ENCODE results near the gene POLA2. TPM values are rescaled to one million over a fixed set of nuclear protein-coding genes. Genes with fewer than 3 reads are reported as not detected.
A peak's percentile ranks its signal among the peaks of the same experiment; 100 is the strongest.

POLA2 gene
- total RNA-seq, 1 experiment from 2014 or later, result 37.7 TPM

- no peak for TF ChIP-seq CTCF (conservative IDR thresholded peaks at IDR 0.05)
- Histone ChIP-seq H2BK20ac (ENCODE audit: low read depth, low read length, poor library complexity, severe bottlenecking) (no peak overlapping the region), H3K27ac (ENCODE audit: insufficient read length, low read depth, low read length) (no peak overlapping the region), H4K5ac (ENCODE audit: insufficient read length, low read depth, low read length) (no peak overlapping the region), H4K20me1 (ENCODE audit: control insufficient read depth, insufficient read depth, insufficient read length) (no peaks in the 10 kb centered on the region), H3K79me1 (ENCODE audit: insufficient read depth, low read depth, low read length, poor library complexity, severe bottlenecking) (peaks cover 4% of the 10 kb centered on the region), H3K79me2 (ENCODE audit: insufficient read depth, low read length) (no peaks in the 10 kb centered on the region), H3K4me1 (ENCODE audit: insufficient read depth, low read length) (peaks cover 5% of the 10 kb centered on the region; the same call in 1 of the 2 replicates), H3K23ac (ENCODE audit: insufficient read length, low read depth, low read length) (no peak overlapping the region), H3K27me3 (ENCODE audit: insufficient read depth, low read length) (no peaks in the 10 kb centered on the region; the same call in 1 of the 2 replicates), H3K4ac (ENCODE audit: low read depth, low read length) (no peak overlapping the region), H3K23me2 (ENCODE audit: insufficient read length, low read depth, low read length, poor library complexity, severe bottlenecking) (peaks cover 17% of the 10 kb centered on the region), H2AK5ac (ENCODE audit: insufficient read length, low read length) (no peak overlapping the region), H3T11ph (ENCODE audit: low read length) (no peak overlapping the region), H2BK12ac (ENCODE audit: insufficient read length, low read depth, low read length) (no peak overlapping the region), H3K18ac (ENCODE audit: insufficient read length, low read depth, low read length) (peak overlapping the region; percentile 19), H2AFZ (ENCODE audit: low read length) (no peak overlapping the region), H2BK15ac (ENCODE audit: low read depth, low read length) (no peak overlapping the region), H3K4me2 (ENCODE audit: insufficient read depth, insufficient read length, low read length) (peak overlapping the region; percentile 45), H3K9ac (ENCODE audit: extremely low read depth, insufficient read length, low read length) (no peak overlapping the region), H3K14ac (ENCODE audit: insufficient read depth, low read length) (peak overlapping the region; percentile 12; the same call in 1 of the 2 replicates), H3K9me3 (ENCODE audit: control insufficient read depth, low read depth, low read length) (no peaks in the 10 kb centered on the region), H4K91ac (ENCODE audit: insufficient read length, low read depth, low read length) (no peak overlapping the region), H2BK5ac (ENCODE audit: insufficient read length, low read length) (no peak overlapping the region), H2BK120ac (ENCODE audit: low read depth, low read length, poor library complexity, severe bottlenecking) (no peak overlapping the region), H4K8ac (replicated peaks; ENCODE audit: insufficient read length, low read depth, low read length) (no peak overlapping the region), H3K56ac (ENCODE audit: insufficient read length, low read depth, low read length) (no peak overlapping the region)
- WGBS (ENCODE audit: extremely low coverage, insufficient read length, low lambda C conversion rate), result no CpG with 5 or more reads among the region's 20 CpGs
- Mint-ChIP-seq H3K4me1 (peaks cover 25 to 40% of the 10 kb centered on the region in 2 experiments), H3K4me3 (peak overlapping the region; percentile 77 to 88), H3K27me3 (ENCODE audit: low read depth) (peaks cover 27% of the 10 kb centered on the region), H3K36me3 (ENCODE audit: insufficient read depth in 1 of 3, low read depth in 3 of 3) (peaks cover 4 to 10% (median 10%) of the 10 kb centered on the region in 3 experiments; a peak in 6 of 7 replicates), H3K27ac (peak overlapping the region in 2 of 3 experiments; percentile 68 to 94; a peak in 4 of 7 replicates), H3K9me3 (no peaks in the 10 kb centered on the region)
- DNase-seq, result no peak
Measured at GRCh38 chr11:65316227-65317024, 54.7 kb downstream of the POLA2 start.

Measured in H9 (cell line).